HG03378 (cell line): ENCODE results near the gene PCDHA7.
"Not testable (repeated sequence)": the region's sequence is repeated elsewhere in the genome, so short reads cannot be mapped to it uniquely, and the experiment has no call there.

Experiments
- ATAC-seq: cut with Tn5 transposase; IDR thresholded peaks from one replicate; pipeline ENCODE4 v1.9.1; 2021; ENCODE audit warnings: mild to moderate bottlenecking, moderate library complexity; ENCODE audit not compliant: unreplicated experiment

Gene PCDHA7

DNA sequence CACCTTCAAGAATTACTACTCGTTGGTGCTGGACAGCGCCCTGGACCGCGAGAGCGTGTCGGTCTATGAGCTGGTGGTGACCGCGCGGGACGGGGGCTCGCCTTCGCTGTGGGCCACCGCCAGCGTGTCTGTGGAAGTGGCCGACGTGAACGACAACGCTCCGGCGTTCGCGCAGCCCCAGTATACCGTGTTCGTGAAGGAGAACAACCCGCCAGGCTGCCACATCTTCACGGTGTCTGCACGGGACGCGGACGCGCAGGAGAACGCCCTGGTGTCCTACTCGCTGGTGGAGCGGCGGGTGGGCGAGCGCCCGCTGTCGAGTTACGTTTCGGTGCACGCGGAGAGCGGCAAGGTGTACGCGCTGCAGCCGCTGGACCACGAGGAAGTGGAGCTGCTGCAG, 11.1 kb upstream of the PCDHA7 start:
- not testable (repeated sequence) for ATAC-seq

- ATAC-seq: no peak
Measured at GRCh38 chr5:140823475-140823874, 10.6 kb upstream of the PCDHA7 start.

DNA sequence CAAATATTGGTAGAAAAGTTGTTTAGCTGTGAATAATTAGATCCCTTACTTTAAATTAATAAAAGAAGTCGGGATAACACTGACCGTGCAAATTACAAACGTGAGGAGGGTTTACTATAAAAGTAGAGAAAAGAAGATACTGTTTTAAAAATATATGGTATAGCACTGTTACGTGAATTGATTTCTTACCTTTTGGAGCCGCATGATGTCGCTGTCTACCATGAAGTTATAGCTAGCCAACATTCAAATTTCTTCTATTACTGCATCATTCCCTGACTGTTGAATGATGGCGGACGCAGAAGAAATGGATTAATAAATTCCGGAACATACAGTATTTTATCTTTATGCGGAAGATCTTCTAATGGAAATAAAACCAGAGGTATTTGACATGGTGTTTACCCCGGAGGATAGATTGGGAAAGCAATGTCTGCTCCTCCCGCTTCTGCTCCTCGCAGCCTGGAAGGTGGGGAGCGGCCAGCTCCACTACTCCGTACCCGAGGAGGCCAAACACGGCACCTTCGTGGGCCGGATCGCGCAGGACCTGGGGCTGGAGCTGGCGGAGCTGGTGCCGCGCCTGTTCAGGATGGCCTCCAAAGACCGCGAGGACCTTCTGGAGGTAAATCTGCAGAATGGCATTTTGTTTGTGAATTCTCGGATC, 6.2 kb upstream of the PCDHA7 start, which contains the start of gene PCDHA6:
PCDHA6 (plus strand) TSS at position 257 of the 658 bp plus-strand sequence; CDS start at position 389, 132 bp downstream.
- ATAC-seq: no peak

DNA sequence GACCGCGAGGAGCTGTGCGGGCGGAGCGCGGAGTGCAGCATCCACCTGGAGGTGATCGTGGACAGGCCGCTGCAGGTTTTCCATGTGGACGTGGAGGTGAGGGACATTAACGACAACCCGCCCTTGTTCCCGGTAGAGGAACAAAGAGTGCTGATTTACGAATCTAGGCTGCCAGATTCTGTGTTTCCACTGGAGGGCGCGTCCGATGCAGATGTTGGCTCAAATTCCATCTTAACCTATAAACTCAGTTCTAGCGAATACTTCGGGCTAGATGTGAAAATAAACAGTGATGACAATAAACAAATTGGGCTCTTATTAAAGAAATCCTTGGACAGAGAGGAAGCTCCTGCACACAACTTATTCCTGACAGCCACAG, 5.7 kb upstream of the PCDHA7 start:
- no peak for ATAC-seq

GRCh38 chr5:140829511-140830501, 4.3 kb upstream of the PCDHA7 start:
- not testable (repeated sequence) for ATAC-seq

GRCh38 chr5:140834439-140835008, 455 bp downstream of the PCDHA7 start:
- ATAC-seq: not testable (repeated sequence)

GRCh38 chr5:140835622-140836510, 1.8 kb downstream of the PCDHA7 start:
- ATAC-seq: no peak

- no peak for ATAC-seq
Measured at GRCh38 chr5:140840978-140841962, 7.2 kb downstream of the PCDHA7 start, which contains the start of gene PCDHA8. TSS of gene PCDHA8 (plus strand) at chr5:140841187. CDS start at chr5:140841322, 135 bp downstream.

DNA sequence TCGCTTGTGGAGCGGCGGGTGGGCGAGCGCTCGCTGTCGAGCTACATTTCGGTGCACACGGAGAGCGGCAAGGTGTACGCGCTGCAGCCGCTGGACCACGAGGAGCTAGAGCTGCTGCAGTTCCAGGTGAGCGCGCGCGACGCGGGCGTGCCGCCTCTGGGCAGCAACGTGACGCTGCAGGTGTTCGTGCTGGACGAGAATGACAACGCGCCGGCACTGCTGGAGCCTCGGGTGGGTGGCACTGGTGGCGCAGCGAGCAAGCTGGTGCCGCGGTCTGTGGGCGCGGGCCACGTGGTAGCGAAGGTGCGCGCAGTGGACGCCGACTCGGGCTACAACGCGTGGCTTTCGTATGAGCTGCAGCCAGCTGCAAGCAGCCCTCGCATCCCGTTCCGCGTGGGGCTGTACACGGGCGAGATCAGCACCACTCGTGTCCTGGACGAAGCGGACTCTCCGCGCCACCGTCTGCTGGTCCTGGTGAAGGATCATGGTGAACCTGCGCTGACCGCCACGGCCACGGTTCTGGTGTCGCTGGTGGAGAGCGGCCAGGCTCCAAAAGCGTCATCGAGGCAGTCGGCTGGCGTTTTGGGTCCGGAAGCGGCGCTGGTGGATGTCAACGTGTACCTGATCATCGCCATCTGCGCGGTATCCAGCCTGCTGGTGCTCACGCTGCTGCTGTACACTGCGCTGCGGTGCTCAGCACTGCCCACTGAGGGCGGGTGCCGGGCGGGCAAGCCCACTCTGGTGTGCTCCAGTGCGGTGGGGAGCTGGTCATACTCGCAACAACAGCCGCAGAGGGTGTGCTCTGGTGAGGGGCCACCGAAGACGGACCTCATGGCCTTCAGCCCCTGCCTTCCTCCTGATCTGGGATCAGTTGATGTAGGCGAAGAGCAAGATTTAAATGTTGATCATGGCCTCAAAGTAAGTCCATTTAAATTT, 9.0 kb downstream of the PCDHA7 start:
- ATAC-seq: no peak

DNA sequence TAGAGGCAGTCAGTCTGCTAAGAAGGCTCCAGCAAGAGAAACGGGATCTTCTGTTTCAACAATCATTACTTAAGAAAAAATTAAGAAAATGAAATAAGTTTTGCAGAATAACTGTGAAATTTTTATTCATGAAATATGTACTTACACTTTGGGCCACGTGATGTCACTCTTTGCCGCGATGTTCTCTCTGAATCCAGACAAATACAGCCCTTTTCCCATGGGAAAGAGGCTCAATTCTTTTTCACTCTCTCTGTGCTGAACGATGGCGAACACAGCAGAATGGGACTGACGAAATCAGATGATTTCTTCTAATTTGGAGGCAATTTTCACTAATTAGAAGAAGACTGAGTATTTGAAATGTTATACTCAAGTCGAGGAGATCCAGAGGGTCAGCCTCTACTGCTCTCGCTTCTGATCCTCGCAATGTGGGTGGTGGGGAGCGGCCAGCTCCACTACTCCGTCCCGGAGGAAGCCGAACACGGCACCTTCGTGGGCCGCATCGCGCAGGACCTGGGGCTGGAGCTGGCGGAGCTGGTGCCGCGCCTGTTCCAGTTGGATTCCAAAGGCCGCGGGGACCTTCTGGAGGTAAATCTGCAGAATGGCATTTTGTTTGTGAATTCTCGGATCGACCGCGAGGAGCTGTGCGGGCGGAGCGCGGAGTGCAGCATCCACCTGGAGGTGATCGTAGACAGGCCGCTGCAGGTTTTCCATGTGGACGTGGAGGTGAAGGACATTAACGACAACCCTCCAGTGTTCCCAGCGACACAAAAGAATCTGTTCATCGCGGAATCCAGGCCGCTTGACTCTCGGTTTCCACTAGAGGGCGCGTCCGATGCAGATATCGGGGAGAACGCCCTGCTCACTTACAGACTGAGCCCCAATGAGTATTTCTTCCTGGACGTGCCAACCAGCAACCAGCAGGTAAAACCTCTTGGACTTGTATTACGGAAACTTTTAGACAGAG, 14.4 kb downstream of the PCDHA7 start, which contains the start of gene PCDHA9:
PCDHA9 (plus strand) TSS at position 244 of the 964 bp plus-strand sequence; CDS start at position 358, 114 bp downstream.
- ATAC-seq: not testable (repeated sequence)

DNA sequence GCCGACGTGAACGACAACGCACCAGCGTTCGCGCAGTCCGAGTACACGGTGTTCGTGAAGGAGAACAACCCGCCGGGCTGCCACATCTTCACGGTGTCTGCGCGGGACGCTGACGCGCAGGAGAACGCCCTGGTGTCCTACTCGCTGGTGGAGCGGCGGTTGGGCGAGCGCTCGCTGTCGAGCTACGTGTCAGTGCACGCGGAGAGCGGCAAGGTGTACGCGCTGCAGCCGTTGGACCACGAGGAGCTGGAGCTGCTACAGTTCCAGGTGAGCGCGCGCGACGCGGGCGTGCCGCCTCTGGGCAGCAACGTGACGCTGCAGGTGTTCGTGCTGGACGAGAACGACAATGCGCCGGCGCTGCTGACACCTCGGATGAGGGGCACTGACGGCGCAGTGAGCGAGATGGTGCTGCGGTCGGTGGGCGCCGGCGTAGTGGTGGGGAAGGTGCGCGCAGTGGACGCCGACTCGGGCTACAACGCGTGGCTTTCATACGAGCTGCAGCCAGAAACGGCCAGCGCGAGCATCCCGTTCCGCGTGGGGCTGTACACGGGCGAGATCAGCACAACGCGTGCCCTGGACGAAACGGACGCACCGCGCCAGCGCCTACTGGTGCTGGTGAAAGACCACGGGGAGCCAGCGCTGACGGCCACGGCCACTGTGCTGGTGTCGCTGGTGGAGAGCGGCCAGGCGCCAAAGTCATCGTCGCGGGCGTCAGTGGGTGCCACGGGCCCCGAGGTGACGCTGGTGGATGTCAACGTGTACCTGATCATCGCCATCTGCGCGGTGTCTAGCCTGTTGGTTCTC, 16.0 kb downstream of the PCDHA7 start:
- ATAC-seq: not testable (repeated sequence)

- ATAC-seq: no peak
Measured at GRCh38 chr5:140855772-140856674, 22.0 kb downstream of the PCDHA7 start, which contains the start of gene PCDHA10. TSS of gene PCDHA10 (plus strand) at chr5:140855897. CDS start at chr5:140856049, 152 bp downstream.

- no peak for ATAC-seq
Measured at GRCh38 chr5:140857177-140857986, 23.3 kb downstream of the PCDHA7 start.

DNA sequence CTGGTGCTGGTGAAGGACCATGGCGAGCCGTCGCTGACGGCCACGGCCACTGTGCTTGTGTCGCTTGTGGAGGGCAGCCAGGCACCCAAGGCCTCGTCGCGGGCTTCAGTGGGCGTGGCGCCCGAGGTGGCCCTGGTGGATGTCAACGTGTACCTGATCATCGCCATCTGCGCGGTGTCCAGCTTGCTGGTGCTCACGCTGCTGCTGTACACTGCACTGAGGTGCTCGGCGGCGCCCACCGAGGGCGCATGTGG, 23.8 kb downstream of the PCDHA7 start:
- no peak for ATAC-seq
